ENCODE data around the gene C1QA.

Gene C1QA

DNA sequence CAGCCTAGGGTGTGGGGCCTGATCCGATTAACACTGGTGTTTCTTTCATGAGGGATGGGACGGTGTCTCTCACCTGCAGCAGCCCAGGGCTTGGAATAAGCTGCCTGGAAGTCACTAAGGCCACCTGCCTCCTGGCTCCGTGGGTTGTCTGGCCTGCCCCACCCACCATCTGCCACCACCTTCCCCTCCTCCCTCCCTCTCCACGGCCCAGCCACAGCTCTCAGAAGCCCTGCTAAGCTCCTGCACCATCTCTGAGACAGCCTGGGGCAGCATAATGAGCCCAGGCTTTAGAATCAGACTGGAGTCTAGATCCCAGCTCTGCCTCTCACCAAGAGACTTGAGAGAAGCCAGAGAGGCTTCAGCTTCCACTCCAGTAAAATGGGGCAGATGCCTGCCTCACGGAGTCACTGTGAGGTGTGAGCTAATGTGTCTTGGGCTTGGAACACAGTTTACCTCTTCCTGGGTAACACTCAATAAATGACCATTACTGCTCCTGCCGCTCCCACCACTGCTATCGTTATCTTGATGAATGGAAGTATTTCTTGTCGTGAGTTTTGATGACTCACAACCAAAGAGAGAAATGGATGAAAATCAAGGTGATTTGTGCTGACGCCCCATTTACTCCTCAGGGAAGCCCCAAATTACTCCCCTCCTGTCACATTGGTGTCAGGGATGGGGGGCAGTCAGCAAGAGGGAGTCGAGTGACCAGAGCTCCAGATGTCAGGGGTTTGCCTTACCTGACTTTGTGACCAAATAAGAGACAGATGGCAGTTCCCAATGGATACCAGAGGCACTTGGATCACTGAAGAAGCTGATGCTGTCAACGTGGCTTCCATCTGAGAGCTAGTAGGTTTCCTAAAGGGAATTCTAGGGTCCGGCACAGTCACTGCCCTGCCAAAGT lies 23.5 kb upstream of the C1QA start:
- no peak for DNase-seq

DNA sequence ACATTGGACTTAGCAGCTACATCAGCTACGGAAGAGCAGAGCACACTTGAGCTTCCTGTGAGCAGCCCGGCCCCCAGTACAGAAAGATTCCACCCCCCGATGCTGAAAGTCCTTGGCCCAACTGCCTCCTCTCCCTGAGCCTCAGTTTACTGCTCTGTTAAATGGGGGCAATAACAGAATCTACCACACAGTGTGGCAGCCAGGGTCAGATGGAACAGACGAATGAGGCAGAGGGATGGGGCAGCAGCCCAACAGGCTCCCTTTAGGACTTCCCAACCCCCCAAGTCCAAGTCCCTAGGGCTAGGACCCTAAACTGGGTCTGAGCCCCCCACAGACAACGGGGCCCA lies 22.9 kb upstream of the C1QA start:
- no peak for DNase-seq

DNA sequence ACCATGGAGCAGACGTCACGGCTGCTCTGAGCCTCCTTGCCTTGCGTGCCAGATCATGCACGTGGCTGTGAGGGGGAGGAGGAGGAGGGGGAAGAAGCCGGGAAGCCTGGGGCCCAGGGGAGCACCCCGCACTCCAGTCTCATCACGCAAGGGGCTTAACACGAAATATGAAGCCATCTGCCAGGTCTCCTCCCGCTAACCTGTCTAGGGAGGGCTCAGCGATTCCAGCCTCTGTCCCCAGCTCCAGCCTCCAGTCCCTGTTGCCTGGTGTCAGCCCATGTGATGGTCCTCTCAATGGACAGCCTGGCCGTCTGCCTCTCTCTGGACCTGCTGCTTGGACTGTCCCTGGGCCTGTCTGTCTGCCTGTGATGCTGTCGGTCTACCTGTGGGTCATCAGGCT lies 22.5 kb upstream of the C1QA start:
- no peak for DNase-seq

DNA sequence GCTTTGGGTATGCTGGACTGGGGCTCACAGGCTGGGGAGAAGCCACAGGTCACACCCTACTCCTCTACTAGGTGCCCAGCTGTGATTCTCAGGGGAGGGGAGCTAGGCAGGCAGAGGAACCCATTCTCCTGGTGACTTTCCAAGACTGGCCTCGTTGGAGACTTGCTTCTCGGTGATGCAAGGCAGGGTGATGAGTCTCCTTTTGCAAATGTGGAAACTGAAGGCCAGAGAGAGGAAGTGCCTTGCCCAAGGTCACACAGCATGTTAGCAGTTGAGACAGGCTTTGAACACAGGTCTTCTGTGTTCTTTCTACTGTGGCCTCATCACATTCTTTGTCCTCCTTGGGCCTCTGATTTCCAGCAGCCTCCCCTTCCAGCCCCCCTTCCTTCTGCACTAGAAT lies 20.5 kb upstream of the C1QA start:
- DNase-seq = no peak

GRCh38 chr1:22616571-22616970 lies 19.9 kb upstream of the C1QA start:
- DNase-seq = no peak

DNA sequence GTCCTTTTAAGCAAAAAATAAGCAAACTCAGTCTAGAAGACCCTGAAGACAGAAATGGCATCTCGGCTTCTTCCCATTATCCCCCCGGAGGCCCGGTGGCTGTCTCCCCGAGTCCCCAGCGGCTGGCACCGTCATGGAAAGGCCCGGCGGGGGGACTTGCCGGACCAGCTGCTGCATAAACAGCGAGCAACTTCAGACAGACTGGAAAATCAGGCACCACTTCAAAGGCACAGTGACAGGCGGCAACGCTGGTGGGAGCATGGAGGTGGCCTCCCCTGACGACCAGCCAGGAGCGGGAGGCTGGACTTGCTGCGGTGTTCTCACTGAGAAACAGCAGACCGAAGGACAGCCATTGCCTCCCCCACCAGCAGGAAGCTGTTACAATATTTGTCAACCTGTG lies 18.4 kb upstream of the C1QA start:
- DNase-seq = no peak

DNA sequence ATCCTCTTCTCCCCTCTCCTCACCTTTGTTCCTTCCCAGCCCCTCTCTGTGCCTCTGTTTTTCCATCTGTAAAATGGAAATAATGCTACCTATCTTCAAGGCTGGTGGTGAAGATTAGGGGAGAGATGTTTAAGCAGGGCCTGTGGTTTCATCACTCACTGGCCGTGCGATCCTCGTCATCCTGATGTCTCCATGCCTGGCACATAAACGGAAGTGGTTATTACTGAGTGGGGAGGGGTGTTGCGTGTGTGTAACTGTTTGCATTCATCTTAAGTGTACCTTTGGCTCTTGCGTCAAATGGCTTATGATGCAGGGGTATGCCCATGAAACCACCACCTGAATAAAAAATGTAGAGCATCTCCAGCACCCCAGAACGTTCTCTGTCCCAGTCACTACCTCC lies 17.2 kb upstream of the C1QA start:
- no peak for DNase-seq

DNA sequence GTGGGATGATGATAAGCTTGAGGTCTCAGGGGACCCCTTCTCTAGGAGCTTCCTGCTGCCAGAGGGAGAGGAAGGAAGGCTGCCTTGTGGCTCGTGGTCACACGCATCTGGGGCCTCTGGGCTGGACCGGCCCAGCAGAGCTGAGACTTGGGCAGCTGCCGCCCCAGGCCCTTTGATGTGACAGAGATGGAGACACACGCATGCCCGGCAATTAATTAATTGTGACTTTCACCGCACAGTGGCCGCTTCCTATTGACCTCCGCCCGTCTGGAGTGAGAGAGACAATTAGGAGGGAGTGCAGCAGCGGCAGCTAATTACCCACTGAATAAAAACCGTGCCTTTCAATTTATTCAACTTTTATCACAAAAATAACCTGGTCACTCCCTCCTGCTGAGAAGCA lies 16.6 kb upstream of the C1QA start:
- no peak for DNase-seq

- DNase-seq = no peak
Observed at GRCh38 chr1:22621761-22622160, 14.7 kb upstream of the C1QA start.

DNA sequence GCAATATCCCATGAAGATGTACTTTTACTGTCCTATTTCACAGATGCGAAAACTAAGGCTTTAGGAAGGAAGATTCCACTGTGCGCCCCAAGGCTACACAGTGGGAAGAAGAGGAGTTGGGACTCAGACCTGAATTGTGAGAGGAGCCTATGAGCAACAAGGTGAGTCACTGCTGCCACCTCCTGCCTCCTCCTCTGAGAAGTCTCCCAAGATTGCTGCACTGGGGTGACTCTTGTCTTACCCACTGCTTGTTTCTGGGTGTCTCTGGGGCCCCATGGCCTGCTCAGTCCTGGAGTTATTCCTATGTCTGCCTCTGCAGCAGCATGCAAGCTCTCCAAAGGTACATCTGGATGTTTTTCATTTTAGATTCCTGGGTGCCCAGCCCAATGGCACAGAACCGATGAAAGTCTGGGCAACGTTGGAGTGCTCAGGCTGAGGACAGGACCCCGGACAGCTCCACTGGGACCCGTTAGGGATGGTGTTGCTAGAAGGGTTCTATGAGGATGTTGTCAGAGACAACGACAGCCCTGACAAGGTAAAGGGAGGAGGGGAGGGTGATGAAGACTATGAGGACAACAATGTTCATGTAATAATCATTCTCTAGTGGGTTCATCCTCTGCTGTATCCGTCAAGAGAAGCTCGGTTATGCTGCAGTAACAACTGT lies 11.0 kb upstream of the C1QA start:
- no peak for DNase-seq

DNA sequence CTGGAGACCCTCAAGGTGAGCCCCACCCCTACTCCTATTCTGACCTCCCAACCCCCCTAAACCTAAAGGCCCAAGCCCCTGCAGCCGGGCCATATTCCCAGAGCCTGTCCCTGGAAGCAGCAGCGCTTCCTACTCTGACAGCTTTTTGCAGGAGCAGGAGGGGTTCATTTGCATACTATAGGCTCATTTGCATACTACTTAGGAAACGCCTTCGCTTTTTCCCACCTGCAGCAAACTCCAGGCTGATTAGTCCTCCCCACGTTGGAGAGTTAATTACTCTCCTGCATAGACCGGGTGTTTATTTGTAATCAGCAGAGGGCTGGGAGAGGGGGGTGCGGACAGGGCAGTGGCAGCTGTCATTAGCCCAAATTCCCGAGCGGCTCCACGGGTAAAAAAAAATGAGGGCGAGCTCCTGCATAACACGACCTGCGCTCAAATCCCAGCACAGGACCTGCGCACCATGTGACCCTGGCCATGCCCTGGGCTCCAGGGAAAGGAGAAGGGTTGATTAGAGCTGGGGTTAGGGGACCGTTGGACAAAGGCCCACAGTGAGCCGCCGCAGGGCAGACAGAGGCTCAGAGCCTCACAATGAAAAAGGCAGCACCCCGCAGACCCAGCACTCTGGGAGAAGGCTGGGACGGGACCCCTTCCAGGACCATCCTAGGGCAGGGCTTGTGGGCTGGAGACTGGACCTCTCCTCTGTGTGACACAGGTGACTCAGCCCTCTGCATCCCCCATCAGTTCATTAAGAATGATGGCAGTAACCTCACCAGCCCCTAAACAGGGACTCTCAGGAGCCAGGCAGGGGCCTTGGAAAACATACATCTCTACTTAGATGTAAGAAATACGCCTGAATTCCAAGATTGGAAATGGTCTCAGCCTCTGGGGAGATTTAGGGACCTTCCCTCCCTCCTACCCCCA lies 9.9 kb upstream of the C1QA start:
- no peak for DNase-seq

- DNase-seq = no peak
Observed at GRCh38 chr1:22627331-22627730, 9.1 kb upstream of the C1QA start.

DNA sequence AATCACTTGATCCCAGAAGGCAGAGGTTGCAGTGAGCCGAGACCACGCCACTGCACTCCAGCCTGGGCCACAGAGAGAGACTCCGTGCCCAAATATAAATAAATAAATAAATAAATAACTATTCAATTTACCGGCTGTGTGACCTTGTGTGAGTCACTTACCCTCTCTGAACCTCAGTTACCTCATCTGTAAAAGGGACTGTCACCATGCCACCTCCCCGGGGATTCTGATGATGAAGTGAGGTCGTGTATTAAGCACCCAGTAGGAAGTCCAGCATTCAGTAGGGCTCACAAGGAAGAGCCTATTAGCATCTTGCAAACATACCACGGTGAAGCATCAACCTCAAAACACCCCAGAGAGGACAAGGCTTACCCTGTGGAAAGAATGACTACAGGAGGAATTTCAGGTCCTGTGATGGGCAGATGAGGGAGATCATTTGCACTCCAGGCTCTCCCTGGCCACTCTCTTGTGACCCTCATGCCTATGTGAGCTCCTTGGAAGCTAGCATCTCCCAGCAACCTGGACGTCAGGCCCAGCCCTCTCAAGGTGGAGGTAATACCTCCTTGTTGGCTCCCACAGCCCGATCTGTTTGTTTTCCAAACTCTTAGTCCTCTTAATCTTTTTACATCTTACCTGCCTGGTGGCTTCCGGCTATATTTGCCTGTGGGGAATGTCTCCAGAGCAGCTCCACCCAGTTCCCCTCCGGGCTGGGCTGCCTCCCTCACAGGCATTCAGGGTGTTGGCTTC lies 7.6 kb upstream of the C1QA start:
- no peak for DNase-seq

- no peak for DNase-seq
Observed at GRCh38 chr1:22629886-22630285, 6.5 kb upstream of the C1QA start.

DNA sequence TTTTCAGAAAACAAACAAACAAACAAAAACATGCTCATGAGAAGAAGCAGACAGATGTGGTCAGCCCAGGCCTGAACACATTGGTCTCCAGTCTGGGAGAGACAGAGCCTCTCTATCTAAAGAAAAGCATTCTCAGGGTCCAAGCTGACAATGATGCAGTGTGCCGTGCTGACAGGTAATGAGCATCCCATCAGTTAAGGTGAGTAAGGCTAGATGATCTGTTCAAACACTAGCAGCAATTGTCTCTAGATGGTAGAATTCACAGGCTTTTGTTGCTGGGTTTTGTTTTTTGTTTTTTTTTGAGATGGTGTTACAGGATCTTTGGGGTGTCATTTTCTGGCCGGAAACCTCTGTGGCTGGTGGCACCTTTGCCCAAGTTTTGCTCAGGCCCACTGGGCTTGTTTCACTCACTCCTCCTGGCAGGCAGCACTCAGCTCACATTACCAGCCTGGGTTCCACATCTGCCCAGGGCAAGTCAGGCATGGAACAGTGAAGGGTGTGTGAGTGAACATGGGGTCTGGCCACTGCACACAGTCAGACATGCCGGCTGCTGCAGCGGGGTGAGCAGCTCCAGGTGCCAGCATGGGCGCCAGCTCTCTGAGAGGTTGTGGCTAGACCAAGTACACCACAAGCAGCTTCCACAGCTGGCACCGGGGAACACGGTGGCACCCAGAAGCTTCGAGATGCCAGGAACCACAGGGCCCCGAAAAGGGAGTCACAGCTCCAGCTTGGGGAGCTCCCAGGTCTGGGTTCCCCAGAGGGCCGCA lies 2.5 kb upstream of the C1QA start:
- DNase-seq = no peak

DNA sequence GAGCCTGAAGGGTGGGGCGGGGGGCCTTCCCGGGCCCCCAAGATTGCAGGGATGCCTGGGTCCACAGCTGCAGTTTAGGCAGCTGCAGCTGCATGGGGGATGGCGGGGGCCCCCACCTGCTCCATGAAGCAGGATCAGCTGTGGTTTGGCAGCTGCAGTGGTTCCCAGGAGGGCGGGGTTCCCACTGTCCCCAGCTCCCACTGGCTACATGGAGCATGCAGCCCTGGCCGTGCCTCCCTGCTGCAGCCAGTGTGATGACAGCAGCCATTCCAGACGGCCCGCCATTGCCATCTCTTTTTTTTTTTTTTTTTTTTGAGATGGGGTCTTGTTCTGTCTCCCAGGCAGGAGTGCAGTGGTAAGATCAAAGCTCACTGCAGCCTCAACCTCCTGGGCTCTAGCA lies 992 bp upstream of the C1QA start:
- DNase-seq = no peak

DNA sequence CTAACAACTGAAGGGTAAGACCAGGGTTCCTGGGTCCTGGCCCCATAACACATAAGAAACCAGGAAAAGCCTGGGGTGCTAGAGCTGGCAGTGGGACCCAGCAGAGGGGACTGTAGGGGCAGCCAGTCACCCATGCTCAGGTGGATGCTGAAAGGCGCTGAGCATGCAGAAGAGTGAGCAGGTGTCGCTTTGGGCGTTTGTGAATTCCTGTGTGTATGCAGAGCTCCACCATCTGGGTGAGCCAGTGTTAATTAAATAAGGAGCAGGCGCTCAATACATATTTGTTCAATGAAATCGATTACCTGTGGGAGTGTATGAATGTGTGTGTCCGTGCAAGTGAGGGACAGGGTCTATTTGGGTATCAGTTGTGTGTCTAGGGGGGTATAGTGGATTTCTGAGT lies 499 bp downstream of the C1QA start:
- DNase-seq = no peak

GRCh38 chr1:22637907-22638445 lies 1.5 kb downstream of the C1QA start:
- no peak for DNase-seq

- no peak for DNase-seq
Observed at GRCh38 chr1:22638476-22639234, 2.2 kb downstream of the C1QA start.

- no peak for DNase-seq
Observed at GRCh38 chr1:22639286-22639685, 2.9 kb downstream of the C1QA start.

DNA sequence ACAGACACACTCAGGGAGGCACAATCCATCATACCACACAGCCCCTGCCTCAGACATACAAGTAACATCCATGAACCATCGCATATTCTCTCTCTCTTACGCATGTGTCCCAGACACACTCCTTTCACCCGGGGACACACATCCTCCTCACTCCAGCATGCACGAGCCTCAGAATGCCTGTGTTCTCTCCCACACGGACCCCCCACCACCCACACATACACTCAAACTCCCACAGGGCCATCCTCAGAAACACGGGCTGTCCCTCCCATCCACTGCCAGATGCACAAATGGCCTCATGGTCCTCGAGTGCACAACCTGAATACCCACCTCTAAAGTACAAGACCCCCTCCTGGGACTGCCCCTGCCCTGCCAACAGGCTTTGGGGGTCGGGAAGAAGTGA lies 4.8 kb downstream of the C1QA start:
- no peak for DNase-seq

Measured in cortex of kidney (tissue), 1 donor.